ENCODE results near the gene COL18A1. TPM values are rescaled to one million over a fixed set of nuclear protein-coding genes. Genes with fewer than 3 reads are reported as not detected.
A peak's percentile ranks its signal among the peaks of the same experiment; 100 is the strongest.

The COL18A1 gene
- total RNA-seq, 1 experiment from 2014 or later, result 676 TPM

DNA sequence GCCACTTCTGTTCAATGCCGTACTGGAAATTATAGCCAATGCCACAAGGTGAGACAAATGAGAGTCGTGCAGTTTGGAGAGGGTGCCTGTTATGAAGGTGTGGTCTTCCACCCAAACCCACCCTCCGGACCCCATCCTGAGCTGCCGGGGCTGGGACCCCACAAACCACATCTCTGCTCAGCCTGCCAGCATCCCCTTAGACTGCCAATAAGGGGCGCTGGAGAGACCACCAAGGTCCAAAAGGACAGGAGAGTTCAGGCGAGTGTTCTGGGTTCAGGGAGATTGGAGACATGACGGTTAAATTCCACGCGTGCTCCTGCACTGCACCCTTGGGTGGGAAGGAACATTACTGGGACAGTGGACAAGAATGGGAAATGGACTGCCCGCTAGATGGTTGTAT is 48.7 kb upstream of the COL18A1 start:
- Histone ChIP-seq H3K27me3 (ENCODE audit: control insufficient read depth, insufficient read depth, low read length) (no peaks in the 10 kb centered on the region), H3K4me3 (ENCODE audit: low read depth in 2 of 2, low read length in 2 of 2) (no peak overlapping the region), H3K36me3 (ENCODE audit: control insufficient read depth, insufficient read depth, low read length) (no peaks in the 10 kb centered on the region), H3K4me1 (ENCODE audit: control insufficient read depth, insufficient read depth, low read length) (peaks cover 27% of the 10 kb centered on the region), H3K9me3 (ENCODE audit: control insufficient read depth, insufficient read depth, low read depth, low read length) (no peaks in the 10 kb centered on the region), H3K27ac (ENCODE audit: low read length) (peak overlapping the region; percentile 66)
- ChIA-PET POLR2A (no interaction called here), CTCF (no interaction called here)
- no TSS peak for BruUV-seq (replicated peaks)
- intact Hi-C loops (cut with micrococcal nuclease; ENCODE audit: unreplicated experiment), result no loop called here
- in situ Hi-C loops (cut with HindIII; ENCODE audit: low pct_unique_long_range_greater_than_20kb, low sequenced_read_pairs), result no loop called here
- no peak for DNase-seq (ENCODE audit: low read depth, low spot score)
- TF ChIP-seq, protein P1, sequence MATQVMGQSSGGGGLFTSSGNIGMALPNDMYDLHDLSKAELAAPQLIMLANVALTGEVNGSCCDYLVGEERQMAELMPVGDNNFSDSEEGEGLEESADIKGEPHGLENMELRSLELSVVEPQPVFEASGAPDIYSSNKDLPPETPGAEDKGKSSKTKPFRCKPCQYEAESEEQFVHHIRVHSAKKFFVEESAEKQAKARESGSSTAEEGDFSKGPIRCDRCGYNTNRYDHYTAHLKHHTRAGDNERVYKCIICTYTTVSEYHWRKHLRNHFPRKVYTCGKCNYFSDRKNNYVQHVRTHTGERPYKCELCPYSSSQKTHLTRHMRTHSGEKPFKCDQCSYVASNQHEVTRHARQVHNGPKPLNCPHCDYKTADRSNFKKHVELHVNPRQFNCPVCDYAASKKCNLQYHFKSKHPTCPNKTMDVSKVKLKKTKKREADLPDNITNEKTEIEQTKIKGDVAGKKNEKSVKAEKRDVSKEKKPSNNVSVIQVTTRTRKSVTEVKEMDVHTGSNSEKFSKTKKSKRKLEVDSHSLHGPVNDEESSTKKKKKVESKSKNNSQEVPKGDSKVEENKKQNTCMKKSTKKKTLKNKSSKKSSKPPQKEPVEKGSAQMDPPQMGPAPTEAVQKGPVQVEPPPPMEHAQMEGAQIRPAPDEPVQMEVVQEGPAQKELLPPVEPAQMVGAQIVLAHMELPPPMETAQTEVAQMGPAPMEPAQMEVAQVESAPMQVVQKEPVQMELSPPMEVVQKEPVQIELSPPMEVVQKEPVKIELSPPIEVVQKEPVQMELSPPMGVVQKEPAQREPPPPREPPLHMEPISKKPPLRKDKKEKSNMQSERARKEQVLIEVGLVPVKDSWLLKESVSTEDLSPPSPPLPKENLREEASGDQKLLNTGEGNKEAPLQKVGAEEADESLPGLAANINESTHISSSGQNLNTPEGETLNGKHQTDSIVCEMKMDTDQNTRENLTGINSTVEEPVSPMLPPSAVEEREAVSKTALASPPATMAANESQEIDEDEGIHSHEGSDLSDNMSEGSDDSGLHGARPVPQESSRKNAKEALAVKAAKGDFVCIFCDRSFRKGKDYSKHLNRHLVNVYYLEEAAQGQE (IDR thresholded peaks at IDR 0.05; ENCODE audit: insufficient read depth in 1 of 2, low read depth in 2 of 2, low read length in 1 of 2), result no peak
- TF ChIP-seq, protein P2, sequence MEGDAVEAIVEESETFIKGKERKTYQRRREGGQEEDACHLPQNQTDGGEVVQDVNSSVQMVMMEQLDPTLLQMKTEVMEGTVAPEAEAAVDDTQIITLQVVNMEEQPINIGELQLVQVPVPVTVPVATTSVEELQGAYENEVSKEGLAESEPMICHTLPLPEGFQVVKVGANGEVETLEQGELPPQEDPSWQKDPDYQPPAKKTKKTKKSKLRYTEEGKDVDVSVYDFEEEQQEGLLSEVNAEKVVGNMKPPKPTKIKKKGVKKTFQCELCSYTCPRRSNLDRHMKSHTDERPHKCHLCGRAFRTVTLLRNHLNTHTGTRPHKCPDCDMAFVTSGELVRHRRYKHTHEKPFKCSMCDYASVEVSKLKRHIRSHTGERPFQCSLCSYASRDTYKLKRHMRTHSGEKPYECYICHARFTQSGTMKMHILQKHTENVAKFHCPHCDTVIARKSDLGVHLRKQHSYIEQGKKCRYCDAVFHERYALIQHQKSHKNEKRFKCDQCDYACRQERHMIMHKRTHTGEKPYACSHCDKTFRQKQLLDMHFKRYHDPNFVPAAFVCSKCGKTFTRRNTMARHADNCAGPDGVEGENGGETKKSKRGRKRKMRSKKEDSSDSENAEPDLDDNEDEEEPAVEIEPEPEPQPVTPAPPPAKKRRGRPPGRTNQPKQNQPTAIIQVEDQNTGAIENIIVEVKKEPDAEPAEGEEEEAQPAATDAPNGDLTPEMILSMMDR (IDR thresholded peaks at IDR 0.05), result peak; percentile 58
- no peak for TF ChIP-seq SIN3A (IDR thresholded peaks at IDR 0.05; ENCODE audit: borderline replicate concordance, insufficient read depth, low read depth, low read length)
- no peak for ATAC-seq

DNA sequence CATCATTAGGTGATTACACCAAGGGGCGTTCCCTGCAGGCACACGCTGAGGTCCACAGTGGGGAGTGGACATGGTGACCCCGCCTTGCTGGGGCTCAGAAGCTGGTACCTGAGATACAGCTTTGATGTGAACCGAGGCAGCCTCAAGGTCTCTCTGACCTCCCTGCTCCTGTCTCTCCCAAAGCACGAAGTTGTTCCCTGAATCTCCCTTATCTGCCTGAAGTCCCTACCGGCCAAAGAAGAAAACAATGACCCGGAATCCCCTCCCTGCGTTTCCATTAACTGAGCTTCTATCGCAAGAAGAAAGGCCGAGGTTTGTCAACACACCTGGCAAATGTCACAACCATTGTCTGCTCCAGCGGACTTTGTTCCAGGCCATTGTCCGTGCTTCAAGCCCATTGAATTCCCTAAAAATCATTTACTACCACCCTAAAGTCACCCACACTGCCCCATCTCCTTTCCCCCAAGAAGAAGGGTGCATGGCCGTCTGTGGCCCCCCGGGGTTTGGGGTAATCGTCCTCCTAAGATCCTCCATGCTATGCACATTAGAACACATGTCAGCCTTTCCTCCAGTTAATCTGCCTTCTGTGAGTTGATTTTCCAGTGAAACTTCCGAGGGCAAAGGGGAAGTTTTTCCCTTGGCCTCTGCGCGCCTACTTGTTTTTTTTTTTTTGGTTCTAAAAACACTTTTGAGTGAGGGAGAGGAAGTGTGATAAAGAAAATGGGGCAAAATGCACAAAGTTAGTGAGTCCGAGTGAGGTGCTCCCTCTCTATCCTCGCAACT is 48.1 kb upstream of the COL18A1 start:
- intact Hi-C loops (cut with micrococcal nuclease; ENCODE audit: unreplicated experiment) (no loop called here), in situ Hi-C loops (cut with HindIII; ENCODE audit: low pct_unique_long_range_greater_than_20kb, low sequenced_read_pairs) (no loop called here)
- peak overlapping the region; percentile 66 for H3K27ac ChIP-seq (ENCODE audit: low read length)
- no peaks in the 10 kb centered on the region for H3K27me3 ChIP-seq (ENCODE audit: control insufficient read depth, insufficient read depth, low read length)
- no peaks in the 10 kb centered on the region for H3K9me3 ChIP-seq (ENCODE audit: control insufficient read depth, insufficient read depth, low read depth, low read length)
- H3K4me1 ChIP-seq (ENCODE audit: control insufficient read depth, insufficient read depth, low read length), result peaks cover 33% of the 10 kb centered on the region
- H3K4me3 ChIP-seq (ENCODE audit: low read depth in 2 of 2, low read length in 2 of 2), result no peak overlapping the region
- TF ChIP-seq TCF7L2 (IDR thresholded peaks at IDR 0.05; ENCODE audit: low read depth, low read length) (no peak), SIN3A (IDR thresholded peaks at IDR 0.05; ENCODE audit: borderline replicate concordance, insufficient read depth, low read depth, low read length) (no peak), POLR2AphosphoS5 (IDR thresholded peaks at IDR 0.05; ENCODE audit: low read depth, low read length) (no peak)
- TF ChIP-seq, protein P2 (IDR thresholded peaks at IDR 0.05), result 0 out of 2 replicates have a peak, but pooled peaks have one; percentile 4
- H3K36me3 ChIP-seq (ENCODE audit: control insufficient read depth, insufficient read depth, low read length), result no peaks in the 10 kb centered on the region
- no TSS peak for BruUV-seq (replicated peaks)
- POLR2A ChIA-PET, result interaction anchor here (0.6 kb wide), 1 partner anchor 32 kb away, joined by 6 read pairs; no protein-coding TSS in a partner anchor
- DNase-seq (ENCODE audit: low read depth, low spot score) (no peak), ATAC-seq (no peak)
- CTCF ChIA-PET, result no interaction called here

Measured in Panc1 (cell line).